ENCODE measurements around the gene MOSPD3. TPM values are rescaled to one million over a fixed set of nuclear protein-coding genes. Genes with fewer than 3 reads are reported as not detected.

MOSPD3 gene
- polyA plus RNA-seq, 1 donor from 2014 or later: 27.9 TPM

GRCh38 chr7:100586266-100587025 is 25.9 kb upstream of the MOSPD3 start, which contains the start of gene FBXO24:
FBXO24 (plus strand) TSS chr7:100586328; CDS start chr7:100586626, 298 bp downstream.
- Histone ChIP-seq H3F3A (ENCODE audit: insufficient read depth, low read length, poor library complexity, severe bottlenecking) (no peaks in the 10 kb centered on the region), H4K20me1 (ENCODE audit: insufficient read depth) (no peaks in the 10 kb centered on the region), H3K27ac (ENCODE audit: low read length) (peak within 1 kb of the TSS; percentile 85)

GRCh38 chr7:100588438-100588837 is 23.9 kb upstream of the MOSPD3 start:
- H3K9me3 ChIP-seq (ENCODE audit: low read length): no peaks in the 10 kb centered on the region
- no peak overlapping the region for H3K4me2 ChIP-seq (ENCODE audit: low read length)
- H3K9ac ChIP-seq (ENCODE audit: low read length): no peak overlapping the region
- no peaks in the 10 kb centered on the region for H3K9me2 ChIP-seq (ENCODE audit: insufficient read depth, low read length)
- no peak overlapping the region for H3K27ac ChIP-seq (ENCODE audit: low read length)
- H3F3A ChIP-seq (ENCODE audit: insufficient read depth, low read length, poor library complexity, severe bottlenecking): no peaks in the 10 kb centered on the region
- no peak overlapping the region for H2AFZ ChIP-seq (ENCODE audit: low read depth, low read length)
- H4K20me1 ChIP-seq (ENCODE audit: insufficient read depth): no peaks in the 10 kb centered on the region
- no peaks in the 10 kb centered on the region for H3K27me3 ChIP-seq (ENCODE audit: insufficient read depth, low read depth, low read length)
- peaks cover 17% of the 10 kb centered on the region for H3K79me2 ChIP-seq (replicated peaks; ENCODE audit: insufficient read depth, low read length)
- no peaks in the 10 kb centered on the region for H3K36me3 ChIP-seq (ENCODE audit: insufficient read depth, low read length)
- H3K4me3 ChIP-seq (ENCODE audit: low read length): no peak overlapping the region
- no peak for TF ChIP-seq TAF1 (IDR thresholded peaks at IDR 0.05; ENCODE audit: low read depth)
- no peak for TF ChIP-seq EZH2 (IDR thresholded peaks at IDR 0.05; ENCODE audit: borderline replicate concordance, insufficient read depth, low read length, poor library complexity, severe bottlenecking)
- no peak for TF ChIP-seq MXI1 (conservative IDR thresholded peaks at IDR 0.05; ENCODE audit: poor library complexity, severe bottlenecking)
- no peak for TF ChIP-seq RAD21 (conservative IDR thresholded peaks at IDR 0.05)
- TF ChIP-seq EP300 (conservative IDR thresholded peaks at IDR 0.05; ENCODE audit: poor library complexity, severe bottlenecking): no peak
- no peak for TF ChIP-seq CTCF (IDR thresholded peaks at IDR 0.05; ENCODE audit: poor library complexity, severe bottlenecking)
- TF ChIP-seq POLR2AphosphoS5 (IDR thresholded peaks at IDR 0.05): no peak

More at GRCh38 chr7:100586266-100587025, 25.9 kb upstream of the MOSPD3 start, which contains the start of gene FBXO24:
- no peaks in the 10 kb centered on the region for H3K9me2 ChIP-seq (ENCODE audit: insufficient read depth, low read length)
- TF ChIP-seq POLR2AphosphoS5 (IDR thresholded peaks at IDR 0.05) (peak; percentile 60), CTCF (IDR thresholded peaks at IDR 0.05; ENCODE audit: poor library complexity, severe bottlenecking) (peak; percentile 59), MXI1 (conservative IDR thresholded peaks at IDR 0.05; ENCODE audit: poor library complexity, severe bottlenecking) (peak; percentile 0), REST (IDR thresholded peaks at IDR 0.05; ENCODE audit: borderline replicate concordance) (peak; percentile 5), EP300 (conservative IDR thresholded peaks at IDR 0.05; ENCODE audit: poor library complexity, severe bottlenecking) (no peak), RAD21 (conservative IDR thresholded peaks at IDR 0.05) (peak; percentile 31), TAF1 (IDR thresholded peaks at IDR 0.05; ENCODE audit: low read depth) (no peak), SMC3 (conservative IDR thresholded peaks at IDR 0.05; ENCODE audit: poor library complexity) (no peak)
- peak within 1 kb of the TSS; percentile 96 for H3K9ac ChIP-seq (ENCODE audit: low read length)
- peak within 1 kb of the TSS; percentile 94 for H3K4me2 ChIP-seq (ENCODE audit: low read length)
- peaks cover 17% of the 10 kb centered on the region for H3K79me2 ChIP-seq (replicated peaks; ENCODE audit: insufficient read depth, low read length)
- no peaks in the 10 kb centered on the region for H3K36me3 ChIP-seq (ENCODE audit: insufficient read depth, low read length)
- peak within 1 kb of the TSS; percentile 48 for H2AFZ ChIP-seq (ENCODE audit: low read depth, low read length)
- peak within 1 kb of the TSS; percentile 99 for H3K4me3 ChIP-seq (ENCODE audit: low read length)
- no peaks in the 10 kb centered on the region for H3K9me3 ChIP-seq (ENCODE audit: low read length)
- no peaks in the 10 kb centered on the region for H3K27me3 ChIP-seq (ENCODE audit: insufficient read depth, low read depth, low read length)
